Endothelial cell of umbilical vein (primary cell): Measurements from ENCODE around the gene CLCA1.

Experiments used
- EZH2 ChIP-seq: IDR thresholded peaks from 2 replicates; pipeline ENCODE4 v1.6.1; 2012; ENCODE audit warnings: borderline replicate concordance, low read depth, mild to moderate bottlenecking, moderate library complexity, low read length, inconsistent platforms; ENCODE audit not compliant: severe bottlenecking
- MYC ChIP-seq: IDR thresholded peaks from one replicate; pipeline ENCODE4 v1.6.1; 2011; ENCODE audit warnings: mild to moderate bottlenecking, low read depth, low read length
- POLR2A ChIP-seq: IDR thresholded peaks from 2 replicates; pipeline ENCODE4 v1.6.1; 2012; ENCODE audit warnings: low read depth, mild to moderate bottlenecking, control low read depth, low read length
- TF ChIP-seq, protein P1 (sequence below), 2 donors: IDR thresholded peaks; 1 replicate in 1 of 2; 2 replicates in 1 of 2; pipeline ENCODE4 v1.5.1; 2011; ENCODE audit warnings: low read length in 2 of 2, mild to moderate bottlenecking in 2 of 2, moderate library complexity in 2 of 2, control low read depth in 1 of 2, inconsistent platforms in 1 of 2, low read depth in 1 of 2; ENCODE audit not compliant: insufficient read depth in 1 of 2; ENCODE audit errors: extremely low read depth in 1 of 2

DNA sequence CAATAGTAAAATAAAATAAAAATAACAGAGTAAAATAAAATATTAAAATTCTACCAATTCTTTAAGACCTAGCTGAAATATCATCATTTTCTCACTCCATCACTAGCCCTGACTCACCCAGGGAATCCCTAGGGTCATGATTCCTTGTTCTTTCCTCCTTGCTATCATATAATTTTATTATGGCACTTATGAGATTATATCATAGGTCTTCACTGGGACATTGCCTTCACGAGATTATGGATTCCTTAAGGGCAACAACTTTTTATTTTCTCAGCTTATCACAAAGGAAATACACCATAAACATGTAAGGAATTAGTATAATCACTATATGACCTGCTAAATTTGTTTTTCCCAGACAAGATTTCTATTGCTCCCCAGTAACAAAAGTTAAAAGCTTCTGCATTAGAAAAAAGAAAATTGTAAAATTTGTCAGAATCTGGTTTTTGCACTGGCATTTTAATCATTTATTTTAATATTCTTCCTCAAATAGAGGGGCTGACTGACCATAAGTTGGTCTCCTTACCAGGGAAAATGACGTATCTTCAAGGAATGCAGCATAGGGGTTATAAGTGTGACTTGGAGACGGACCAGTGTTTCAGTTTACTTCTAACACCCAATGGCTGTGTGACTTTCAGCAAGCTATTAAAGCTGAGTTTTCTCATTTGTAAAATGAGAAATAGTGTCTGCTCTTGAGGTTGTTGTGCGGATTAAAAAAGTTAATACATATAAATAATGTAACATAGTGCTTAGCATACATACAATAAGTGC, 69.4 kb downstream of the CLCA1 start:
- TF ChIP-seq EZH2: no peak
- TF ChIP-seq, protein P1, sequence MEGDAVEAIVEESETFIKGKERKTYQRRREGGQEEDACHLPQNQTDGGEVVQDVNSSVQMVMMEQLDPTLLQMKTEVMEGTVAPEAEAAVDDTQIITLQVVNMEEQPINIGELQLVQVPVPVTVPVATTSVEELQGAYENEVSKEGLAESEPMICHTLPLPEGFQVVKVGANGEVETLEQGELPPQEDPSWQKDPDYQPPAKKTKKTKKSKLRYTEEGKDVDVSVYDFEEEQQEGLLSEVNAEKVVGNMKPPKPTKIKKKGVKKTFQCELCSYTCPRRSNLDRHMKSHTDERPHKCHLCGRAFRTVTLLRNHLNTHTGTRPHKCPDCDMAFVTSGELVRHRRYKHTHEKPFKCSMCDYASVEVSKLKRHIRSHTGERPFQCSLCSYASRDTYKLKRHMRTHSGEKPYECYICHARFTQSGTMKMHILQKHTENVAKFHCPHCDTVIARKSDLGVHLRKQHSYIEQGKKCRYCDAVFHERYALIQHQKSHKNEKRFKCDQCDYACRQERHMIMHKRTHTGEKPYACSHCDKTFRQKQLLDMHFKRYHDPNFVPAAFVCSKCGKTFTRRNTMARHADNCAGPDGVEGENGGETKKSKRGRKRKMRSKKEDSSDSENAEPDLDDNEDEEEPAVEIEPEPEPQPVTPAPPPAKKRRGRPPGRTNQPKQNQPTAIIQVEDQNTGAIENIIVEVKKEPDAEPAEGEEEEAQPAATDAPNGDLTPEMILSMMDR (IDR thresholded peaks at IDR 0.05; ENCODE audit: extremely low read depth in 1 of 2, insufficient read depth in 1 of 2, low read depth in 1 of 2, low read length in 2 of 2): no peak
- TF ChIP-seq POLR2A: no peak
- no peak for TF ChIP-seq MYC
